NB4 (cell line): ENCODE measurements around the gene FFAR4.

Source experiments
- CTCF ChIP-seq: IDR thresholded peaks from one replicate; pipeline ENCODE4 v1.5.1; 2012; ENCODE audit warnings: low read depth, low read length
- MAX ChIP-seq: IDR thresholded peaks from 2 replicates; pipeline ENCODE4 v1.6.1; 2011; ENCODE audit warnings: low read depth, low read length
- POLR2A ChIP-seq: IDR thresholded peaks from 2 replicates; pipeline ENCODE4 v1.6.1; 2011; ENCODE audit warnings: mild to moderate bottlenecking; ENCODE audit not compliant: insufficient read length; ENCODE audit errors: extremely low read depth

- TF ChIP-seq POLR2A (no peak), CTCF (peak; percentile 30), MAX (no peak)
These were observed 30.1 kb downstream of the FFAR4 start for GRCh38 chr10:93596539-93596938.
